Esophagus squamous epithelium (tissue), 4 donors: ENCODE measurements around the gene SCPEP1.

Experiments used
- CTCF ChIP-seq, 6 experiments: fragments of 450-650 bp in 4 of 6; fragments of 200-600 bp in 2 of 6; sonication (generic) in 2 of 6; IDR thresholded peaks; one replicate each; pipeline ENCODE4 v1.5.1; 2016 to 2019; ENCODE audit warnings: antibody characterized with exemption in 6 of 6, mild to moderate bottlenecking in 4 of 6, moderate library complexity in 4 of 6
- POLR2A ChIP-seq, 4 donors: fragments of 450-650 bp; IDR thresholded peaks; one replicate each; pipeline ENCODE4 v1.6.1; 2017; ENCODE audit warnings: antibody characterized with exemption in 4 of 4, mild to moderate bottlenecking in 4 of 4, moderate library complexity in 3 of 4

GRCh38 chr17:56992364-56992763 is 14.4 kb downstream of the SCPEP1 start:
- TF ChIP-seq CTCF (IDR thresholded peaks at IDR 0.05), result no peak
- no peak for TF ChIP-seq POLR2A (IDR thresholded peaks at IDR 0.05)
